AG09309 (cell line): ENCODE results near the gene SPEF2.

Experiments used
- DNase-seq: peaks from one replicate; pipeline ENCODE4 v3.0.0-alpha.2; 2010; ENCODE audit warnings: low read depth
- H3K4me3 ChIP-seq: 2 replicates; pipeline ENCODE4 v1.5.1; 2011; ENCODE audit warnings: mild to moderate bottlenecking, low read depth, low read length, moderate library complexity; ENCODE audit not compliant: control insufficient read depth
- CTCF ChIP-seq: IDR thresholded peaks from 2 replicates; pipeline ENCODE4 v1.5.1; 2011; ENCODE audit warnings: mild to moderate bottlenecking, low read depth, low read length, inconsistent platforms; ENCODE audit not compliant: insufficient read depth, control insufficient read depth; ENCODE audit errors: missing control alignments

Gene SPEF2

GRCh38 chr5:35847961-35848360 lies 230.3 kb downstream of the SPEF2 start:
- no peak for TF ChIP-seq CTCF
- H3K4me3 ChIP-seq: no peak overlapping the region
- no peak for DNase-seq

DNA sequence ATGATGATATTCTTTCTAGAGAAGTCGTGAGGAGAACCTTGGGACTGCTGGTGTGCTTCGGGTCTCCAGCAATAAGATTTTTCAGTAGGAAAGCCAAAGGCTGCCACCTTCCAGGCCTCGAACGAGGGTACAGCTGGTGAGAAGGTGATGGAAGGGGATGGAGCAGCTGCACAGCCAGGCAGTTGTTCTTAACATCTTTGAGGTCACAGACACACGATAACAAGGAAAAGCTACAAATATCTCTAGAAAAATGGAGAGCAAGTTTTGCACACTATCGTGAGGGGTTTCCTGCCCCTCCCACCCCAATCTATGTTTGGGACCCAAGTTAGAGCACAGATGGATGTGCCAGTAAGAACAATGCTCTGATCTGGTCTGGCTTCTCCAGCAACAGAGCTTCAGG lies 232.2 kb downstream of the SPEF2 start:
- DNase-seq: no peak
- no peak overlapping the region for H3K4me3 ChIP-seq
- no peak for TF ChIP-seq CTCF

GRCh38 chr5:35850967-35851680 lies 233.5 kb downstream of the SPEF2 start:
- H3K4me3 ChIP-seq: peak overlapping the region; percentile 31
- DNase-seq: no peak
- no peak for TF ChIP-seq CTCF

- TF ChIP-seq CTCF: no peak
- no peak for DNase-seq
- no peak overlapping the region for H3K4me3 ChIP-seq
Measured at GRCh38 chr5:35852084-35852734, 234.5 kb downstream of the SPEF2 start.

DNA sequence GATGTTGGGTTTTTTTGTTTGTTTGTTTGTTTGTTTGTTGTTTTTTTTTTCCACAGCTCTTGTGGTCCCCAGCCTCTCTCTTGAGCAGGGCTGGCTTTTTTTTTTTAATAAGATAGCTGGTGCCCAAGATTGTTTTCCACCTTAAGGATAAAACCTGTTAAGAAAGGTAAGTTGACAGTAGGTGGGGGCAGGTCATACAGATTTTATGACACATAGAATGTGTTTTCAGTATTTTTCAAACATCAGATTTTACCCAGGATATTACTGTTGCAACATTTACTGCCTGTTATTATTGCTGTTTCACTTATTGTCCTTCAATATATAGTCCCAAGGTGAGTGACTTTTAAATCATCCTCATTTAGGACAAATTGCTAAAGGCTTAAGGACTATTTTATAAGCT lies 235.1 kb downstream of the SPEF2 start:
- DNase-seq: no peak
- no peak for TF ChIP-seq CTCF
- no peak overlapping the region for H3K4me3 ChIP-seq

DNA sequence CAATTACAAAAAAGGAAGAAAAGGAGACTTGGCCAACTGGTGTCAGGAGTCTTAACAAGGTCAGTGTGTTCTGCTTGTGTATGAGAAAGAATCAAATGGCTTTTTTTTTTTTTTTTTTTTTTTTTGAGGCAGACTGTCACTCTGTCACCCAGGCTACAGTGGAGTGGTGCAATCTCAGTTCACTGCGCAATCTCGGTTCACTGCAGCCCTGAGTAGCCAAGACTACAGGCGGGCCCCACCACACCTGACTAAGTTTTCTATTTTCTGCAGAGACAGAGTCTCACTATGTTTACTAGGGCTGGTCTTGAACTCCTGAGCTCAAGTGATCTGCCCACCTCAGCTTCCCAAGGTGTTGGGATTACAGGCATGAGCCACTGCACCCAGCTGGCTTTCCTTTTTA lies 236.0 kb downstream of the SPEF2 start:
- no peak for DNase-seq
- TF ChIP-seq CTCF: no peak
- H3K4me3 ChIP-seq: no peak overlapping the region
